GM18498 (cell line): ENCODE data around the gene TPSG1.
"Not testable (repeated sequence)": the region's sequence is repeated elsewhere in the genome, so short reads cannot be mapped to it uniquely, and the experiment has no call there.

Experiments used
- ATAC-seq: cut with Tn5 transposase; IDR thresholded peaks from one replicate; pipeline ENCODE4 v1.9.1; 2021; ENCODE audit warnings: mild to moderate bottlenecking, moderate library complexity; ENCODE audit not compliant: unreplicated experiment

Gene TPSG1

DNA sequence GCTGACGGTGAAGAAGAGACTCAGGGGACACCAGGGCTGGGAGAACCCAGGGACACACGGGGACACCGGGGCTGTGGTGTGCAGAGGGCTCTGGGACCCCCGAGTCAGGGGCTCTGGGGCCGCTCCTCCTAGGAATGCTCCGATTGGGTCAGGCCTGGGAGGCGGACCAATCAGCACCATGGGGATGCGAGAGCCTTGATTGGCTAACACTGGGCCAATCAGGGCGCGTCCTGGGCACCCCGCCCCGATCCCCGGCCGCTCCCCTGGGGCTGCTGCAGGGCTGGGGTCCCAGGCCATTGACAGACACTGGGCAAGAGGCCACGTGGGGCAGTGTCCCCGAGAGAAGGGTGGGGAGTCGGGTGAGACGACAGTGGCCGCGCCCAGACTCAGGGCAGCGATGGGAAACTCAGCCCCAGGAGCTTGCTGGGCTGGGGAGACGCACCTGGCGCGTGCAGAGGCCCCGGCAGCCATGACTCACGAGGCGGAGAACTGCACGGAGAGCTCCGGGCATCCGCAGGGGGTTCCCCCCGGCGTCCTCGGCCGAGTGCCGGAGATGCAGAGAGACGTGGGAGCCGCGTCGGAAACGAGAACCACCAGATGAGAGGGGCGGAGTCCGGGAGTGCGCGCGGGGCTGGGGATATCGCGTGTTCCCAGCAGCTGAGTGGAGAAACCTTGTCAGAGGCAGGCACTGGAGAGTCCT lies 7.1 kb upstream of the TPSG1 start:
- ATAC-seq: not testable (repeated sequence)

DNA sequence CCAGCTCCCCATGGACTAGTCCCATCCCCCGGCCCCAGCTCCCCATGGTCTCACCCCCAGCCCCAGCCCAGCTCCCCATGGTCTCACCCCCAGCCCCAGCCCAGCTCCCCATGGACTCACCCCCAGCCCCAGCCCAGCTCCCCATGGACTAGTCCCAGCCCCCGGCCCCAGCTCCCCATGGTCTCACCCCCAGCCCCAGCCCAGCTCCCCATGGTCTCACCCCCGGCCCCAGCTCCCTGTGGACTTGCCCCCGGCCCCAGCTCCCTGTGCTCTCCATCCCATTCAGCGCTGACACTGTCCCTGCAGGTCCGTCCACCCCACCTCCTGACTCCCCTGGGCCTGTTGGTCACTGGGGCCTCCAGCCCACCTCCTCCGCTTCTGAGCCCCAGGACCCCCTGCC lies 6.2 kb upstream of the TPSG1 start:
- not testable (repeated sequence) for ATAC-seq

DNA sequence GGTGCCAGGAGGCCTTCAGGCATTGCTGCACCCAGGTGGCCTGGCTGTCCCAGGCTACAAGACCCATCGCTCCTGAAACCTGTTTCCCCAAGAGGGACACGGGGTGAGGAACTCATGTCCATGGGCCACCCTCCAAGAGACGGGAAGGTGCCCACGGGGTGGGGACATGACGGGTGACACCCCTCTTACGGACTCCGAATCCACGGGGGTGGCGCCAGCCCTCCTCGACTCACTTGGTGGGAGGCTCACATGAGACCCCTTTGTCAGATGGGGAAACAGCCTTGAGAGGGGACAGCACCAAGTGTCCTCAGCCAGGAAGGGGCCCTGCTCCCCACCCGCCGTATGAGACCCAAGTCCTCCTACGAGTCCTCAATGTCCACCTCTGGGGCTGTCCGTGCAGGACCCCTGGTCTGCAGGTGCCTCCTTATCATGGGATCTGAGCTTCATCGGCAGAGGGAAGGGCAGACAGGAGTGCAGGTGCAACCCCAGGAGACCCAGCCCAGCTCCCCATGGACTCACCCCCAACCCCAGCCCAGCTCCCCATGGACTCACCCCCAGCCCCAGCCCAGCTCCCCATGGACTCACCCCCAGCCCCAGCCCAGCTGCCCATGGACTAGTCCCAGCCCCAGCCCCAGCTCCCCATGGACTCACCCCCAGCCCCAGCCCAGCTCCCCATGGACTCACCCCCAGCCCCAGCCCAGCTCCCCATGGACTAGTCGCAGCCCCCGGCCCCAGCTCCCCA lies 5.6 kb upstream of the TPSG1 start:
- ATAC-seq: not testable (repeated sequence)

DNA sequence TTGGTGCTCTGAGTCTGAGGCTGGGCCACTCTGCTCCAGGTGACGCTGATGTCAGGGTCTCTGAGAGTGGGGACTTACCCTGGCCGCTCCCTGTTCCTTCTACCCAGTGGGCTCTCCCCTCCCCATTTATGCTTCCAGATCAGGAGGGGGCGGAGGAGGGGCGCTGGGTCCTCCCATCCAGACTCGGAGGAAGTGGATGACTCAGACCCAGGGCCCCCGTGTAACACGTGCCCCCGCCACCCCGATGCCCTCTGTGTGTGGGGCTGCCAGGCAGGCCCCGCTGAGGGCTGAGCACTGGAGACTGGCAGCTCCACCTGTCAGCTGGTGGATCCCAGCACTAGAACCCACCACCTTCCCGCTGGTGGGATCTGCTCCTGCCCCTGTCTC lies 5.0 kb upstream of the TPSG1 start, which contains the start of gene TPSB2:
Gene TPSB2 (minus strand): TSS at position 101 of the 387 bp plus-strand sequence. CDS start 233 bp downstream, outside the sequence.
- not testable (repeated sequence) for ATAC-seq

DNA sequence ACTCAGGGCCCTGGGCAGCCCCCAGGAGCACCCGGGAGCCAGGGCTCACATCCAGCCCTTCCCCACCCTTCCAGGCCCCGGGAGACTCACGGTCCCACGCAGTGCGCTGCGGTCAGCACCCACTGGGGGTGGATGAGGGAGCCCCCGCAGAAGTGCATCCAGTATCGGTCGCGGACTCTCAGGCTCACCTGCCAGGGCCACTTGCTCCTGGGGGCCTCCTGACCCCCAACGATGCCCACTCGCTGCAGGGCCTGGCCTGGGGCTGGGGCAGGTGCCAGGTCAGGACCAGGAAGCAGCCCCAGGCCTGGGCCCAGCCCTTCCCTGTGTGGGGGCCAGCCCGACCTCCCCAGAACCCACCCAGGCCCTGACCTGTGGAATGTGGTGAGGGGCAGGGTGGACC lies 4.4 kb upstream of the TPSG1 start:
- ATAC-seq: not testable (repeated sequence)

DNA sequence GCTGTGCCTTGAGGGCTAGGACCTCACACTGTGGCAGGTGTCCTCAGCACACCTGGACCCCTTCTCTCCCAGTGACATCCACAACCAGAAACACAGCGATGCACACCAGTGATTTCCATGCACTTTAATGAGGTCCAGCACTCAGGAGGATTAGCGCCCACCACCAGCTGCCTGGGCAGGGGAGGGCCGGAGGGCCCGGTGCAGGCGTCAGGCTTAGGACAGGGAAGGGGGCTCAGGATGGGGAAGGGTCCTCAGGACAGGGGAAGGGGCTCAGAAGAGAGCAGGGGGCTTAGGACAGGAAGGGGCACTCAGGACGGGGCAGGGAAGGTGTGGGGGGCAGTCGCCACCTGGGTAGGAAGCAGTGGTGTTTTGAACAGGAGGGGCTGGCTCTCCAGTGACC lies 3.2 kb upstream of the TPSG1 start:
- ATAC-seq: not testable (repeated sequence)

DNA sequence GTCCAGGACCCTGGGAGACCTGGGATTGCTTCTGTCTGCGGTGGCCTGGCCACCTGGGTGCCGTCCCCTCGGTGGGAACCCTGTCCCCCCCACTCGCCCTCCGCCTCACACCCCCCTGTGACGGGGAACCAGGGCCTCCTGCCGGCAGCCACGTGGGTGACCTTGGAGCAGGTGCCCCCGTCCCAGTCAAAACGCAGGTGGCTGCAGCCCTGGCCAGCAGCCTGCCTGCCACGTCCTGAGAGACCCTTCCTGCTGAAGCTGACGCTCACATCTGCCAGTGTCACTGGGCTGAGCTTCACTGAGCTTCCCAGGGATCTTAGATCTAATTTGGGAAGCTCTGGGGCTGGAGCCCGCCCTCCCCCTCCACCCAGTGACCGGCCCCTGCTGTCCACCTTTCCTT lies 1.6 kb upstream of the TPSG1 start:
- ATAC-seq: not testable (repeated sequence)

DNA sequence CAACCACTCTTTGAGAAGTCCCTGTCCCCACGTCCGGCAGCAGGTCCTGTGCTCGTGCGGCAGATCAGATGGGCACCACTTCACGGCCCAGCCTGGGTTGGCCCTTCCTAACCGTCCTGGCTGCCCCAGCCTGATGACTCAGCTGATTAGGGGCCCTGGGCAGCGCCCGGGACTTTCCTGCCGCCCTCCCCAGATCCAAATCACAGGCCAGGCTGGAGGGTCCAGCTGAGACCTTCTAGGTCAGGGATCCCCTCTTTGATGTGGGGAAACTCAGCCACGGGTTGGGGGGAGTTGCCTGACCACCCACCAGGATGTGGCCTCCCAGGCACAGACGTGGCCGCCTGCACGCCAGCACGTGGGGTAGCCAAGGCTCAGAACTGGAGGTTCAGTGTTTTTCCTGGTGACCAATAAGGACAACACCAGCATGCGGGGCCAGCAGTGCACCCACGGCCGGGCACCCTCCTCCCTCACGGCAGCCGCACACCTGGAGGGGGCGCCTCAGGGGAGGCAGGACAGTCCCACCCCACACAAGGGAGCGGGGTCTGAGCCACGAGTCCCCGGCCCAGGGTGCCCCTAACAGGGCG lies 752 bp upstream of the TPSG1 start:
- ATAC-seq: not testable (repeated sequence)

DNA sequence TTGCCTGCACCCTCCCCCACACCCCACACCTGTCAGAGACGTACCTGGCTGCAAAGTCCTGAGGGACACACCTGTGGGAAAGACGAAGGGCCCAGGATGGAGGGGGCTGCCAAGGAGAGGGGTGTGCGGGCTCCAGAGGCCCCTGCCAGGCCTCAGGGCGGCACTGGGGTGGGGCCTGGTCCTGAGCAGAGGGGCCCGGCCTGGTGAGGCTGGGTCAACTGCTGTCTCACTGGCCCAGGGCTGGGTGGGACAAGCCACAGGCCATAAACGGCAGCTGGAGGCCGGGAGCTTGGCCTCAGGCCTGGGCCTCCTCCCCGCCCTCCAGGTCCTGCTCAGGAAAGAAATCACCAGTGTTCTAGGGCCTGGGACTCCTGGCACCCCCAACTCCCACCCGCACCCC lies 510 bp downstream of the TPSG1 start:
- ATAC-seq: no peak

DNA sequence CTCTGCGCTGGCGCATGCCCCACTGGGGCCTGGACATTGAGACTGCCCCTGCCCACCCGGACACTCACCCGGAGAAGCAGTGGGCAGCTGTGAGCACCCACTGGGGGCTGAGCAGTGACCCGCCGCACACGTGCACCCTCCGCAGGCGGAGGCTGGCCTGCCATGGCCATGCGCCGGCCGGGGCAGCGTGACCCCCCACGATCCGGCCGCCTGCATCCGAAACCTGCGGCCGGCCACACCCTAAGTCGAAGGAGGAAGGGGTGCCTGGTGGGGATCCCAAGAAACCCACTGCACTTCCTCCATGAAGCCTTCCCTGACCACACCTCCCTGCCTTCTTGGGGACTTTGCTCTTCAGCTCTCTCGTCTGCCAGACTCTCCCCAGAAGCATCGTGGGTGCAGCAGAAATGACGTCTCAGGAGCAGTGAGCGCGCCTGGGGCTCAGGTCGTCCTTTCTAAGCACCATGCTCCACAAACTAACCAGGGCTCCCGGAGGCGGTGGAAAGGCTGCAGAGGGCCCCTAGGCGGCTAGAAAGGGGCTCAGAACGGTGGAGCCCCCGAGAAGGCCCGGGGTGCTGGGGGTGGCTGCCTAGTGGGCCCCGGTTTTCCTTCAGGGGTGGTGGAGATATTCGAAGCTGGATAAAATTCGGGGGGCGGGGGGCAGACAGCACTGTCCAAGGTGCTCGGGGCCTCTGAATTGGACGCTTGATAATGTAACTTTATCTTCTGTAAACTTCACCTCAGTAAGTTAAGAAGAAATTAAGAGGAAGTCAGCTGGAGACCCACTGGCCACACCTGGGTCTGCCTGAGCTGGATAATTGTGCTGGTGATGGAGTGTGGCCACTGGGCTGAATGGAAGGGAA lies 1.5 kb downstream of the TPSG1 start:
- no peak for ATAC-seq

DNA sequence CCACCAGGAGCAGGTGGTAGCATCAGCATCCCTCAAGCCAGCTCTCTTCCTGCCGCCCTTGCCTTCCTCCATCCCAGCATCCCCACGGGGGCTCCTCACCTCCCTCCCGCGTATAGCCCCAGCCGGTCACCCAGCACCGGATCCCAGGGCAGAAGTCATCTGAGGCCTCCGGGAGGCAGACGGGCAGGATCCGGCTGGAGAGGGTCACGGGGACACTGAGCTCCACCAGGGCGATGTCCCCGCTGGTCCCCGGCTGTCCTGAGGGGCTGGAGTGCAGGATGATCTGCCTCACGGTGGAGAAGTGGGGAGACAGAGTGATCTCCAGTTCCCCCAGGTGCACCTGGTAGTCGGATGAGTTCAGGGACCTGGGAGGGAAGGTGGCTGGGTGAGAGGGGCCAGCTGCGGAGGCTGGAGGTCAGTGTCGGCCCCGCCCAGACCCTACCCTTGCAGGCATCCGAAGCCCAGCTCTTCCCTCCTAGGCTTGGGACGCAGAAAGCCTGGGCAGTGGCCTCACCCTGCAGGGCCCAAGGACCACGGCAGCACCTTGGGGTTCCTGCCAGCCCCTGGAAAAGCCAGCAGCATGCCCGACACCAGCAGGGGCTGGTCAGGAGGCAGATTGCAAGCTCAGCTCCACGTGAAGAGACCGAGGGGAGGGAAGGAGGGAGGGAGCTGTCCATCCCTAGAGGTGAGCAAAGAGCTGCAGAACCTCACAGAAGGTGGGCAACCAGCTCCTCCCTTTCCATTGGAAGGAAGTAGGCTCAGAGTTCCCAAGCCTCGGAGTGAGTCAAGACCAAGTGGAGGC lies 2.3 kb downstream of the TPSG1 start:
- no peak for ATAC-seq

DNA sequence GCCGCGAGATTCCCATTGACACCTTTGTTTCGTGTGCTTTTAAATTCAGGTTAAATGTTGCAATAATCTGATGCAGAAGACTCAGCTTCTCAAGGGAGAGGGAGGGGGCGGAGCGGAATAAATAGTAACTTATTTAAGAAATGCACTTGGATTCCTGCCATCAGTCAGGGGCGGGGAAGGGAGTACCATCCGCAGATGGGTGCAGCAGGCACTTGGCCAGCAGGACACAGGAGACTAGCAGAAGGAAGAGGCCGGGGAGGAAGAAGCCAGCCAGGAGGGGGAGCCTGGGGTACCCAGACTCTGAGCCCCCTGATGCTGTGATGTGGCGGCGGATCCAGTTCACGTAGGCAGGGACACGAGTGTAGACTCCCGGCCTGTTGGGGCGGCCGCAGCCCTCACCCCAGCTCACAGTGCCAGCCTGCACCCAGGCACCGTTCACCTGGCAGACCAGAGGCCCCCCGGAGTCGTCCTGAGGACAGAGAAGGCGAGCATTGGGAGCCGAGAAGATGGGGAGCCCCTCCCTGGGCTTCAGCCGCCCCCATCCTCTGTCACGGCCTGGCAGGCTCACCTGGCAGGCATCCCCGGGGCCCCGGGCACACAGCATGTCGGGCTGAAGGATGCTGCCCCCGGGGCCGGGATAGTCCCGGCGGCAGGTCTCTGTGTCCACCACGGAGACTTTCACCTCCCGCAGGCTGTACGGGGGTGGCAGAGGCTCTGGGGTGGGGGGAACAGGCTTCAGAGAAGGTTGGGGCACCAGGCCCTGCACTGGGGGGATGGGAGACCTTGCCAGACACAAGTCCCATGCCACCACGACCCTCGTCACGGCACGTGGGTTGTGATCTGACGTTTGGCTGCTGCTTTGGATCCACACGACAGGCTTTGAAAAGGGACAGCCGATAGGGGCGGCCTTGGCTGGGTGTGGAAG lies 3.2 kb downstream of the TPSG1 start:
- ATAC-seq: no peak

DNA sequence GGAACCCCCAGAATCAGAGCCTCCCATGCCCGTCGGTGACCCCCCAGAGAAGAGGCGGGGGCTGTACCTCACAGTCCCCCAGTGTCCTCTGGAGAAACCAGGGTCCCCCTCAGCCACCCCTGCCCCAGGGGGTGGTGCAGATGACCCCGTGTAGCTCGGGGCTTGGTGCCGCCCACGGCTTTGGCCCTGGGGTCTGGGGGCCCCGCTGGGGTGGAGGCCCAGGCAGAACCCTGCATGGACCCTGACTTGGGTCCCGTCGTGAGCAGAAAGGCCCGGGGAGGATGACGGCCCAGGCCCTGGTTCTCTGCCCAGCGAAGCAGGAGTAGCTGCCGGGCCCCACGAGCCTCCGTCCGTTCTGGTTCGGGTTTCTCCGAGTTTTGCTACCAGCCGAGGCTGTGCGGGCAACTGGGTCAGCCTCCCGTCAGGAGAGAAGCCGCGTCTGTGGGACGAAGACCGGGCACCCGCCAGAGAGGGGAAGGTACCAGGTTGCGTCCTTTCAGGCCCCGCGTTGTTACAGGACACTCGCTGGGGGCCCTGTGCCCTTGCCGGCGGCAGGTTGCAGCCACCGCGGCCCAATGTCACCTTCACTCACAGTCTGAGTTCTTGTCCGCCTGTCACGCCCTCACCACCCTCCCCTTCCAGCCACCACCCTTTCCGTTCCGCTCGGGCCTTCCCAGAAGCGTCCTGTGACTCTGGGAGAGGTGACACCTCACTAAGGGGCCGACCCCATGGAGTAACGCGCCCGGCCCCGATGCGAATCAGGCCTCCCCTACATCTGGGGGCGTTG lies 4.0 kb downstream of the TPSG1 start:
- ATAC-seq: no peak

DNA sequence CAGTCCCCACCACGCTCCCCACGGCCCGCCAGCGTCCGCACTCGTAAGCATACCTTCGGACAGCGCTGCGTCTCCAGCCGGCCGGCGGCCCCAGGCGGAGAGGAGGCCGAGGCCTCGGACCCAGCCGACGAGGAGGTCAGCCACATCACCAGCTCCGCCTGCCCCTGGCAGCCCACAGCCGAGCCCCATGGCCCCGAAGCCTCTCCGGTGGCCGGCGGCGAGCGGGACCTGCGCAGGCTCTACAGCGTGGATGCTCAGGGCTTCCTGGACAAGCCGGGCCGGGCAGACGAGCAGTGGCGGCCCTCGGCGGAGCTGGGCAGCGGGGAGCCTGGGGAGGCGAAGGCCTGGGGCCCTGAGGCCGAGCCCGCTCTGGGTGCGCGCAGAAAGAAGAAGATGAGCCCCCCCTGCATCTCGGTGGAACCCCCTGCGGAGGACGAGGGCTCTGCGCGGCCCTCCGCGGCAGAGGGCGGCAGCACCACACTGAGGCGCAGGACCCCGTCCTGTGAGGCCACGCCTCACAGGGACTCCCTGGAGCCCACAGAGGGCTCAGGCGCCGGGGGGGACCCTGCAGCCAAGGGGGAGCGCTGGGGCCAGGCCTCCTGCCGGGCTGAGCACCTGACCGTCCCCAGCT lies 4.9 kb downstream of the TPSG1 start:
- ATAC-seq: no peak

DNA sequence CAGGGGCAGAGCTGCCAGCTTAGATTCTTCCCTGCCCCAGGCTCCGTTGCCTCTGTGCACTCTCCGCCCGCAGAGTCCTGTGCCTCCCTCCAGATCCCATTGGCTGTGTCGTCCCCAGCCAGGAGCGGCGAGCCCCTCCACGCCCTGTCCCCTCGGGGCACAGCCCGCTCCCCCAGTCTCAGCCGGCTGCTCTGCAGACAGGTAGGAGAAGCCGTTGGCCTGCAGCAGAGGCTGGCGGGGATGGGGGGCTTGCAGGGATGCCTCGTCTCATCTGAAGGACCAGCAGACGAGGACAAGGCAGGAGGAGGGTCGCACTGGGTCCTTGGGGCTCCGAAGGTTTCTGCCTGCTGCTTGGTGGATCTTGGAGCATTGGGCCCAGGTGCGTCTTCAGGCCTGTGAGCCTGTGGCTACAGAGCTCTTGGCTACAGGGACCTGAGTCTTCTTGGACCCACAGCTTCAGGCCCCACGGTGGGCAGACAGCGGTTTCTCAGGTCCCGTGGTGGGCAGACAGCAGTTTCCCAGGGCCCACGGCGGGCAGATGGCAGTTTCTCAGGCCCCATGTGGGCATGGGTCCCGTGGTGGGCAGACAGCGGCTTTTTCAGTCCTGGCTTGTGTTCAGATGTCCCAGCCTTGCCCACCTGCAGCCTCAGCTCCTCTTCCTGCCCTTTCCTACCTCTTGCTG lies 6.0 kb downstream of the TPSG1 start:
- ATAC-seq: no peak

DNA sequence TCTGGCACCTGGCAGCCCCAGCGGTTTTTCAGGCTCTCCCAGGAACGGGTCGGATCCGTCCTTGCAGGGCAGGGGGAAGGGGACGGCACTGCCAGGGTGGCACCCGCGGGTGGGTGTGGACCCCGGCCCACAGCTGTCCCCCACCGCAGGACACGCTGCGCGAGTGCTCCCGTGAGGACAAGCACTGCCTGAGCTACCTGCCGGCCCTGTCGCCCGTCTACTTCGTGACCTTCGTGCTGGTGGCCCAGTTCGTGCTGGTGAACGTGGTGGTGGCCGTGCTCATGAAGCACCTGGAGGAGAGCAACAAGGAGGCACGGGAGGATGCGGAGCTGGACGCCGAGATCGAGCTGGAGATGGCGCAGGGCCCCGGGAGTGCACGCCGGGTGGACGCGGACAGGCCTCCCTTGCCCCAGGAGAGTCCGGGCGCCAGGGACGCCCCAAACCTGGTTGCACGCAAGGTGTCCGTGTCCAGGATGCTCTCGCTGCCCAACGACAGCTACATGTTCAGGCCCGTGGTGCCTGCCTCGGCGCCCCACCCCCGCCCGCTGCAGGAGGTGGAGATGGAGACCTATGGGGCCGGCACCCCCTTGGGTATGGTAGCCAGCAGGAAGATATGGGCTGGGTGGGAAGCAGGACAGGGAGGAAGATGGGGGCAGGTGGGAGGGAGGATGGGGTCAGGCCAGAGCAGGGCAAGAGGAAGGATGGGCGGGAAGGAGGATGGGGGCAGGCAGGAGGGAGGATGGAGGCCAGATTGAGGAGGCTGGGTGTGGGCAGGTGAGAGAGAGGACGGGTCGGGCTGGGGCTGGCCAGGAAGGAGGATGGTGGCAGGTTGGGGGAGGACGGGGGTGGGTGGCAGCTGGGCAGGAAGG lies 6.8 kb downstream of the TPSG1 start:
- ATAC-seq: no peak
